MG63 (cell line): ENCODE data around the gene SATL1. TPM values are rescaled to one million over a fixed set of nuclear protein-coding genes. Genes with fewer than 3 reads are reported as not detected.

Experiments used
- total RNA-seq: library from RNA; depleted of rRNA; stranded (reverse); fragments of >200 nt; shearing (Covaris generic); gene quantifications from 2 replicates; pipeline ENCODE4 v1.2.3, GENCODE V29; 2014; ENCODE audit warnings: low replicate concordance; rRNA removed

Gene SATL1
- total RNA-seq, 1 experiment from 2014 or later: not detected

Other genes with a start within 250 kb of the SATL1 start
- 11.0 and 12.4 TPM in 2 replicates for gene APOOL, start 239.9 kb downstream of the SATL1 start, total RNA-seq
- not detected in 2 replicates for gene ZNF711, start 212 bp upstream of the SATL1 start, total RNA-seq
- gene POF1B, start 135.9 kb upstream of the SATL1 start, total RNA-seq: not detected in 2 replicates